SK-N-SH treated with all-trans-retinoic acid at 6 μM for 48 hours (cell line): ENCODE measurements around the gene RND3.

ENCODE experiments used
- ATAC-seq: fragments of 200-7000 bp; cut with Tn5 transposase; 3 replicates; pipeline ENCODE4 v1.9.1; 2020; ENCODE audit warnings: mild to moderate bottlenecking, moderate library complexity
- ARNTL ChIP-seq: fragments of 450-650 bp; formaldehyde crosslinking; IDR thresholded peaks from 2 replicates; pipeline ENCODE4 v1.5.0; 2020; ENCODE audit warnings: low read depth, mild to moderate bottlenecking, moderate library complexity, borderline replicate concordance
- BACH2 ChIP-seq: fragments of 250-450 bp; sonication (Bioruptor Pico); IDR thresholded peaks from 2 replicates; pipeline ENCODE4 v1.9.0; 2021; ENCODE audit warnings: mild to moderate bottlenecking, borderline replicate concordance
- CSDC2 ChIP-seq: fragments of 250-450 bp; sonication (Bioruptor Pico); IDR thresholded peaks from 2 replicates; pipeline ENCODE4 v1.5.0; 2020; ENCODE audit warnings: mild to moderate bottlenecking, moderate library complexity
- ESRRG ChIP-seq: fragments of 250-450 bp; sonication (Bioruptor Pico); IDR thresholded peaks from 2 replicates; pipeline ENCODE4 v1.6.1; 2021; ENCODE audit warnings: mild to moderate bottlenecking
- OSR1 ChIP-seq: fragments of 250-450 bp; sonication (Bioruptor Pico); IDR thresholded peaks from 2 replicates; pipeline ENCODE4 v1.8.0; 2022; ENCODE audit warnings: moderate library complexity, mild to moderate bottlenecking, inconsistent platforms
- PATZ1 ChIP-seq: fragments of 250-450 bp; sonication (Bioruptor Pico); IDR thresholded peaks from 2 replicates; pipeline ENCODE4 v1.8.0; 2020; ENCODE audit warnings: mild to moderate bottlenecking, moderate library complexity, borderline replicate concordance
- POU6F1 ChIP-seq: fragments of 250-450 bp; sonication (Bioruptor Pico); IDR thresholded peaks from 2 replicates; pipeline ENCODE4 v1.8.0; 2021; ENCODE audit warnings: low read depth, mild to moderate bottlenecking, moderate library complexity, borderline replicate concordance
- PPARA ChIP-seq: fragments of 250-450 bp; sonication (Bioruptor Pico); IDR thresholded peaks from 2 replicates; pipeline ENCODE4 v1.5.0; 2020; ENCODE audit warnings: mild to moderate bottlenecking, borderline replicate concordance
- SNAI2 ChIP-seq: fragments of 250-450 bp; sonication (Bioruptor Pico); IDR thresholded peaks from 2 replicates; pipeline ENCODE4 v1.5.0; 2020; ENCODE audit warnings: mild to moderate bottlenecking, moderate library complexity
- TCF4 ChIP-seq: fragments of 250-450 bp; sonication (Bioruptor Pico); IDR thresholded peaks from 2 replicates; pipeline ENCODE4 v1.8.0; 2021; ENCODE audit warnings: mild to moderate bottlenecking, moderate library complexity, borderline replicate concordance
- TOX ChIP-seq: fragments of 250-450 bp; sonication (Bioruptor Pico); IDR thresholded peaks from 2 replicates; pipeline ENCODE4 v1.8.0; 2021; ENCODE audit warnings: mild to moderate bottlenecking, moderate library complexity, borderline replicate concordance
- ZC3H10 ChIP-seq: fragments of 250-450 bp; sonication (Bioruptor Pico); IDR thresholded peaks from 2 replicates; pipeline ENCODE4 v1.5.1; 2021; ENCODE audit warnings: mild to moderate bottlenecking, moderate library complexity
- ZFP3 ChIP-seq: fragments of 250-450 bp; sonication (Bioruptor Pico); IDR thresholded peaks from 2 replicates; pipeline ENCODE4 v1.5.0; 2020; ENCODE audit warnings: mild to moderate bottlenecking, moderate library complexity
- ZFP30 ChIP-seq: fragments of 450-650 bp; formaldehyde crosslinking; IDR thresholded peaks from 2 replicates; pipeline ENCODE4 v1.5.0; 2022; ENCODE audit warnings: mild to moderate bottlenecking, moderate library complexity
- ZNF565 ChIP-seq: fragments of 450-650 bp; formaldehyde crosslinking; conservative IDR thresholded peaks from 2 replicates; pipeline ENCODE4 v1.5.0; 2020; ENCODE audit warnings: low read depth, mild to moderate bottlenecking, moderate library complexity
- ZNF70 ChIP-seq: fragments of 450-650 bp; formaldehyde crosslinking; IDR thresholded peaks from 2 replicates; pipeline ENCODE4 v1.5.0; 2020; ENCODE audit warnings: mild to moderate bottlenecking, moderate library complexity
- ZNF8 ChIP-seq: fragments of 450-650 bp; formaldehyde crosslinking; IDR thresholded peaks from 2 replicates; pipeline ENCODE4 v1.5.0; 2020; ENCODE audit warnings: mild to moderate bottlenecking, moderate library complexity

The RND3 gene

GRCh38 chr2:150429384-150429961, 58.0 kb downstream of the RND3 start (continued):
- no peak for TF ChIP-seq TOX (CRISPR knock-in tag)
- no peak for TF ChIP-seq ESRRG (CRISPR knock-in tag)
- TF ChIP-seq ZFP30: no peak

GRCh38 chr2:150428641-150429040, 58.8 kb downstream of the RND3 start:
- no peak for ATAC-seq
- TF ChIP-seq ZNF565 (CRISPR knock-in tag): no peak
- no peak for TF ChIP-seq TOX (CRISPR knock-in tag)
- TF ChIP-seq PATZ1 (CRISPR knock-in tag): no peak
- no peak for TF ChIP-seq POU6F1 (CRISPR knock-in tag)
- TF ChIP-seq SNAI2 (CRISPR knock-in tag): no peak
- TF ChIP-seq CSDC2 (CRISPR knock-in tag): no peak
- TF ChIP-seq PPARA (CRISPR knock-in tag): no peak
- no peak for TF ChIP-seq ZNF8 (CRISPR knock-in tag)
- TF ChIP-seq ARNTL (CRISPR knock-in tag): no peak
- no peak for TF ChIP-seq ZNF70
- TF ChIP-seq ZC3H10 (CRISPR knock-in tag): no peak
- no peak for TF ChIP-seq TCF4 (CRISPR knock-in tag)
- no peak for TF ChIP-seq ZFP3 (CRISPR knock-in tag)
- TF ChIP-seq OSR1 (CRISPR knock-in tag): no peak
- TF ChIP-seq ESRRG (CRISPR knock-in tag): no peak
- TF ChIP-seq ZFP30: no peak
- TF ChIP-seq BACH2 (CRISPR knock-in tag): no peak

- TF ChIP-seq ZNF8 (CRISPR knock-in tag): no peak
- ATAC-seq: no peak
Observed at GRCh38 chr2:150427298-150427697, 60.2 kb downstream of the RND3 start.

- TF ChIP-seq BACH2 (CRISPR knock-in tag) (no peak), POU6F1 (CRISPR knock-in tag) (no peak), ARNTL (CRISPR knock-in tag) (no peak), TCF4 (CRISPR knock-in tag) (no peak), CSDC2 (CRISPR knock-in tag) (no peak), PATZ1 (CRISPR knock-in tag) (no peak)
- TF ChIP-seq, all 23 proteins: peak for 0
- no peak for ATAC-seq
Observed at GRCh38 chr2:150426724-150427123, 60.7 kb downstream of the RND3 start.

GRCh38 chr2:150426315-150426714, 61.2 kb downstream of the RND3 start:
- ATAC-seq: no peak
- no peak for TF ChIP-seq BACH2 (CRISPR knock-in tag)
- TF ChIP-seq SNAI2 (CRISPR knock-in tag): no peak
- no peak for TF ChIP-seq ZNF70
